H9 (cell line): Measurements from ENCODE around the gene HMCN1. TPM values are rescaled to one million over a fixed set of nuclear protein-coding genes. Genes with fewer than 3 reads are reported as not detected.

Source experiments
- DNase-seq: peaks from one replicate; pipeline ENCODE4 v3.0.0-alpha.2; 2017
- H2AFZ ChIP-seq: one replicate; pipeline ENCODE4 v1.6.1; 2013; ENCODE audit warnings: mild to moderate bottlenecking, low read length, control low read depth, moderate library complexity
- H2AK5ac ChIP-seq: 2 replicates; pipeline ENCODE4 v1.6.1; 2013; ENCODE audit warnings: low read length, control low read depth, mixed read lengths; ENCODE audit not compliant: insufficient read length
- H2BK120ac ChIP-seq: one replicate; pipeline ENCODE4 v1.6.1; 2013; ENCODE audit warnings: low read depth, mild to moderate bottlenecking, low read length, control low read depth, inconsistent platforms; ENCODE audit not compliant: poor library complexity, severe bottlenecking
- H2BK12ac ChIP-seq: 2 replicates; pipeline ENCODE4 v1.6.1; 2013; ENCODE audit warnings: low read length, control low read depth, mixed read lengths, low read depth; ENCODE audit not compliant: insufficient read length
- H2BK15ac ChIP-seq: 2 replicates; pipeline ENCODE4 v1.6.1; 2013; ENCODE audit warnings: low read depth, low read length, control low read depth
- H2BK20ac ChIP-seq: one replicate; pipeline ENCODE4 v1.6.1; 2013; ENCODE audit warnings: low read depth, mild to moderate bottlenecking, low read length, control low read depth, inconsistent platforms; ENCODE audit not compliant: poor library complexity, severe bottlenecking
- H2BK5ac ChIP-seq: 2 replicates; pipeline ENCODE4 v1.6.1; 2013; ENCODE audit warnings: low read length, control low read depth, mixed read lengths; ENCODE audit not compliant: insufficient read length
- H3K14ac ChIP-seq: 2 replicates; pipeline ENCODE4 v1.6.1; 2013; ENCODE audit warnings: low read length, control low read depth; ENCODE audit not compliant: insufficient read depth
- H3K18ac ChIP-seq: 2 replicates; pipeline ENCODE4 v1.6.1; 2013; ENCODE audit warnings: low read depth, mild to moderate bottlenecking, mixed read lengths, low read length, control low read depth; ENCODE audit not compliant: insufficient read length
- H3K23ac ChIP-seq: 2 replicates; pipeline ENCODE4 v1.6.1; 2013; ENCODE audit warnings: low read length, control low read depth, mixed read lengths, low read depth; ENCODE audit not compliant: insufficient read length
- H3K23me2 ChIP-seq: 2 replicates; pipeline ENCODE4 v1.6.1; 2013; ENCODE audit warnings: low read depth, mild to moderate bottlenecking, mixed read lengths, low read length, control low read depth; ENCODE audit not compliant: insufficient read length, poor library complexity, severe bottlenecking
- H3K27ac ChIP-seq: 2 replicates; pipeline ENCODE4 v1.5.1; 2013; ENCODE audit warnings: low read length, control low read depth, mixed read lengths, low read depth; ENCODE audit not compliant: insufficient read length
- H3K27me3 ChIP-seq: 2 replicates; pipeline ENCODE4 v1.6.1; 2013; ENCODE audit warnings: low read length, control low read depth, inconsistent platforms; ENCODE audit not compliant: insufficient read depth
- H3K4ac ChIP-seq: 2 replicates; pipeline ENCODE4 v1.6.1; 2013; ENCODE audit warnings: low read depth, mild to moderate bottlenecking, control low read depth, inconsistent platforms, low read length, moderate library complexity
- H3K4me1 ChIP-seq: 2 replicates; pipeline ENCODE4 v1.6.1; 2013; ENCODE audit warnings: low read length, control low read depth, inconsistent platforms; ENCODE audit not compliant: insufficient read depth
- H3K4me2 ChIP-seq: 2 replicates; pipeline ENCODE4 v1.6.1; 2013; ENCODE audit warnings: low read length, control low read depth, mixed read lengths; ENCODE audit not compliant: insufficient read length, insufficient read depth
- H3K56ac ChIP-seq: 2 replicates; pipeline ENCODE4 v1.6.1; 2013; ENCODE audit warnings: low read depth, mild to moderate bottlenecking, mixed read lengths, low read length, control low read depth; ENCODE audit not compliant: insufficient read length
- H3K79me1 ChIP-seq: 2 replicates; pipeline ENCODE4 v1.6.1; 2013; ENCODE audit warnings: low read depth, mild to moderate bottlenecking, moderate library complexity, low read length, control low read depth, inconsistent platforms; ENCODE audit not compliant: insufficient read depth, poor library complexity, severe bottlenecking
- H3K79me2 ChIP-seq: 2 replicates; pipeline ENCODE4 v1.6.1; 2013; ENCODE audit warnings: low read length, control low read depth, inconsistent platforms; ENCODE audit not compliant: insufficient read depth
- H3K9ac ChIP-seq: 2 replicates; pipeline ENCODE4 v1.6.1; 2013; ENCODE audit warnings: low read length, control low read depth, mixed read lengths; ENCODE audit not compliant: insufficient read length; ENCODE audit errors: extremely low read depth
- H3K9me3 ChIP-seq: one replicate; pipeline ENCODE4 v1.6.1; 2013; ENCODE audit warnings: low read depth, low read length, inconsistent platforms; ENCODE audit not compliant: control insufficient read depth
- H3T11ph ChIP-seq: one replicate; pipeline ENCODE4 v1.6.1; 2013; ENCODE audit warnings: mild to moderate bottlenecking, low read length, control low read depth, inconsistent platforms
- H4K20me1 ChIP-seq: one replicate; pipeline ENCODE4 v1.6.1; 2013; ENCODE audit not compliant: control insufficient read depth, insufficient read length, insufficient read depth
- H4K5ac ChIP-seq: 2 replicates; pipeline ENCODE4 v1.6.1; 2013; ENCODE audit warnings: low read depth, mild to moderate bottlenecking, mixed read lengths, low read length, control low read depth; ENCODE audit not compliant: insufficient read length
- H4K8ac ChIP-seq: replicated peaks from 2 replicates; pipeline ENCODE4 v1.6.1; 2013; ENCODE audit warnings: low read length, control low read depth, mixed read lengths, low read depth; ENCODE audit not compliant: insufficient read length
- H4K91ac ChIP-seq: 2 replicates; pipeline ENCODE4 v1.6.1; 2013; ENCODE audit warnings: low read depth, mild to moderate bottlenecking, moderate library complexity, mixed read lengths, low read length, control low read depth; ENCODE audit not compliant: insufficient read length
- H3K27ac Mint-ChIP-seq, 3 experiments: 2 replicates in 2 of 3; 3 replicates in 1 of 3; pipeline ENCODE4 v1.8.0; 2020 to 2021; ENCODE audit warnings: mixed read lengths in 3 of 3, mild to moderate bottlenecking in 1 of 3, moderate library complexity in 1 of 3
- H3K27me3 Mint-ChIP-seq: 2 replicates; pipeline ENCODE4 v1.8.0; 2021; ENCODE audit warnings: low read depth, mild to moderate bottlenecking, moderate library complexity, mixed read lengths
- H3K36me3 Mint-ChIP-seq, 3 experiments: 2 replicates in 2 of 3; 3 replicates in 1 of 3; pipeline ENCODE4 v1.8.0; 2020 to 2021; ENCODE audit warnings: low read depth in 3 of 3, mixed read lengths in 3 of 3; ENCODE audit not compliant: insufficient read depth in 1 of 3
- H3K4me1 Mint-ChIP-seq, 2 experiments: 2 replicates each; pipeline ENCODE4 v1.8.0; 2020; ENCODE audit warnings: mixed read lengths in 2 of 2
- H3K4me3 Mint-ChIP-seq, 2 experiments: 2 replicates in 1 of 2; 3 replicates in 1 of 2; pipeline ENCODE4 v1.8.0; 2020 to 2021; ENCODE audit warnings: mild to moderate bottlenecking in 2 of 2, mixed read lengths in 2 of 2, moderate library complexity in 1 of 2
- H3K9me3 Mint-ChIP-seq, 2 experiments: 2 replicates in 1 of 2; 3 replicates in 1 of 2; pipeline ENCODE4 v1.8.0; 2020; ENCODE audit warnings: mild to moderate bottlenecking in 2 of 2, mixed read lengths in 2 of 2, moderate library complexity in 1 of 2
- WGBS: extraction: QIAGEN DNeasy Blood & Tissue Kit; methylation state at CpG from one replicate; pipeline ENCODE4 v1.1.7; 2013; ENCODE audit warnings: missing lambda C conversion rate, low lambda C conversion rate, mixed read lengths; ENCODE audit not compliant: insufficient read length; ENCODE audit errors: extremely low coverage; 5-methylcytosine and 5-hydroxymethylcytosine counted together
- total RNA-seq: library from RNA; stranded (reverse); gene quantifications from 2 replicates; pipeline ENCODE4 v1.2.1, GENCODE V29; 2021
- TF ChIP-seq, protein P1 (sequence below): fragments of 200-600 bp; sonication (generic); conservative IDR thresholded peaks from 3 replicates; pipeline ENCODE4 v1.8.0; 2021; ENCODE audit warnings: antibody characterized with exemption, mild to moderate bottlenecking

Gene HMCN1
- total RNA-seq, 1 experiment from 2014 or later = 3.3 TPM

- Histone ChIP-seq H3K23me2 (no peaks in the 10 kb centered on the region), H2BK20ac (no peak overlapping the region), H3K4ac (no peak overlapping the region), H2BK120ac (no peak overlapping the region), H3K79me1 (no peaks in the 10 kb centered on the region), H3K79me2 (no peaks in the 10 kb centered on the region), H3K4me1 (no peaks in the 10 kb centered on the region), H3K56ac (no peak overlapping the region), H2BK15ac (no peak overlapping the region), H2BK5ac (no peak overlapping the region), H3K27me3 (no peaks in the 10 kb centered on the region), H2AK5ac (no peak overlapping the region), H3K9ac (no peak overlapping the region), H3K14ac (no peak overlapping the region), H2BK12ac (no peak overlapping the region), H3T11ph (no peak overlapping the region), H2AFZ (no peak overlapping the region), H4K91ac (no peak overlapping the region), H3K23ac (no peak overlapping the region), H3K4me2 (no peak overlapping the region), H3K27ac (no peak overlapping the region), H3K18ac (no peak overlapping the region), H4K20me1 (no peaks in the 10 kb centered on the region), H4K8ac (no peak overlapping the region), H3K9me3 (no peaks in the 10 kb centered on the region), H4K5ac (no peak overlapping the region)
- no peak overlapping the region for H3K27ac Mint-ChIP-seq
- no peaks in the 10 kb centered on the region for H3K4me1 Mint-ChIP-seq
- H3K27me3 Mint-ChIP-seq = no peaks in the 10 kb centered on the region
- TF ChIP-seq, protein P1, sequence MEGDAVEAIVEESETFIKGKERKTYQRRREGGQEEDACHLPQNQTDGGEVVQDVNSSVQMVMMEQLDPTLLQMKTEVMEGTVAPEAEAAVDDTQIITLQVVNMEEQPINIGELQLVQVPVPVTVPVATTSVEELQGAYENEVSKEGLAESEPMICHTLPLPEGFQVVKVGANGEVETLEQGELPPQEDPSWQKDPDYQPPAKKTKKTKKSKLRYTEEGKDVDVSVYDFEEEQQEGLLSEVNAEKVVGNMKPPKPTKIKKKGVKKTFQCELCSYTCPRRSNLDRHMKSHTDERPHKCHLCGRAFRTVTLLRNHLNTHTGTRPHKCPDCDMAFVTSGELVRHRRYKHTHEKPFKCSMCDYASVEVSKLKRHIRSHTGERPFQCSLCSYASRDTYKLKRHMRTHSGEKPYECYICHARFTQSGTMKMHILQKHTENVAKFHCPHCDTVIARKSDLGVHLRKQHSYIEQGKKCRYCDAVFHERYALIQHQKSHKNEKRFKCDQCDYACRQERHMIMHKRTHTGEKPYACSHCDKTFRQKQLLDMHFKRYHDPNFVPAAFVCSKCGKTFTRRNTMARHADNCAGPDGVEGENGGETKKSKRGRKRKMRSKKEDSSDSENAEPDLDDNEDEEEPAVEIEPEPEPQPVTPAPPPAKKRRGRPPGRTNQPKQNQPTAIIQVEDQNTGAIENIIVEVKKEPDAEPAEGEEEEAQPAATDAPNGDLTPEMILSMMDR = no peak
- no peaks in the 10 kb centered on the region for H3K9me3 Mint-ChIP-seq
- DNase-seq = no peak
- H3K36me3 Mint-ChIP-seq = peaks cover 0 to 2% (median 0%) of the 10 kb centered on the region in 3 experiments; a peak in 1 of 7 replicates
- no peak overlapping the region for H3K4me3 Mint-ChIP-seq
- no CpG with 5 or more reads among the region's 3 CpGs for WGBS
Measured at GRCh38 chr1:186042230-186042629, 308.0 kb downstream of the HMCN1 start.
